GM18507 (cell line): ENCODE data around the gene GPR55.
"Not testable (repeated sequence)": the region's sequence is repeated elsewhere in the genome, so short reads cannot be mapped to it uniquely, and the experiment has no call there.

Source experiments
- DNase-seq: peaks from one replicate; pipeline ENCODE4 v3.0.0; 2011; ENCODE audit warnings: low read depth; ENCODE audit not compliant: insufficient read length; ENCODE audit errors: extremely low spot score
- FAIRE-seq: peaks from 2 replicates; lab custom pipeline; 2011; peaks lifted over from hg19 to GRCh38; lab: Jason Lieb, UNC

The GPR55 gene, protein sequence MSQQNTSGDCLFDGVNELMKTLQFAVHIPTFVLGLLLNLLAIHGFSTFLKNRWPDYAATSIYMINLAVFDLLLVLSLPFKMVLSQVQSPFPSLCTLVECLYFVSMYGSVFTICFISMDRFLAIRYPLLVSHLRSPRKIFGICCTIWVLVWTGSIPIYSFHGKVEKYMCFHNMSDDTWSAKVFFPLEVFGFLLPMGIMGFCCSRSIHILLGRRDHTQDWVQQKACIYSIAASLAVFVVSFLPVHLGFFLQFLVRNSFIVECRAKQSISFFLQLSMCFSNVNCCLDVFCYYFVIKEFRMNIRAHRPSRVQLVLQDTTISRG

DNA sequence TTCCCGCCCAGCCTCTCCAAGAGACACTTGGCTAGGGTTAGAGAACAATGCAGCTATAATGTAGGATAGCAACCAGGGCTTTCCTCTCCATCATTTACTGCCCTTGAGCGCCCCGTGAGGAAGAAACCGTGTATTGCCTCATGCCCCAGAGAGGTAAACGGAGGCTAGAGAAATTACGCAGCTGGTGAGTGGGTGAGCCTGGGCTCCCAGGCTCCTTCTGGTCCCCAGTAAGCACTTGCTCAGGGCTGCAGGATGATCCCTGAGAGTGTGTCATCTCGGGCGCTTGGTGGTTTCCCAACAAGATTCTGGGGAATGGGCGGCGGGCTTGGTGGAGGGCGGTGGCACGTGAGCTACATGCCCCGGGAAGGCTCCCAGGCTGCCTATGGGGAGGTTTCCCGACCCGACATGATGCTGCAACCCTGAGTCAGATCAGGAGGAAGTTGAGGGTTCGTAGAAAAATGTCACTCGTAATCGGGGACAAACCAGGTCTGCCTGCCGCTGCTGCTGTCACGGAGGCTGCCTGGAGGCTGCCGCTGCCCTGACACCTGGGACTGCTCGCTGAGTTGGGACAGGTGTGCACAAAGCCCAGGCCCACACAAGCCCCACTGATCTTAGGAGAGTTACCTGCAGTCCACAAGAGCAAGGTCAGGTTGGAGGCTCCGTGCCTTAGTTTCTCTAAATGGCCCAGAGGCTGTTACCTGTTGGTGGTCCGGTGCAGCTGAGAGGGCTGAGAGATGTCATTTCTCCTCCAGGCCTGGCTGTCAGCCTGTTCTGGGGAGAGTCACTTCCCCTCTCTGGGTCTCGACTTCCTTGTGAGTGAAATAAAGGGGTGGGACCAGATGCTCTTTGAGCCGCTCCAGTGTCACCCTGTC lies at the start of gene GPR55:
GPR55 (minus strand) TSS at position 773 of the 872 bp plus-strand sequence. CDS start 14,280 bp downstream, outside the sequence.
- DNase-seq, result no peak
- FAIRE-seq, result no peak

DNA sequence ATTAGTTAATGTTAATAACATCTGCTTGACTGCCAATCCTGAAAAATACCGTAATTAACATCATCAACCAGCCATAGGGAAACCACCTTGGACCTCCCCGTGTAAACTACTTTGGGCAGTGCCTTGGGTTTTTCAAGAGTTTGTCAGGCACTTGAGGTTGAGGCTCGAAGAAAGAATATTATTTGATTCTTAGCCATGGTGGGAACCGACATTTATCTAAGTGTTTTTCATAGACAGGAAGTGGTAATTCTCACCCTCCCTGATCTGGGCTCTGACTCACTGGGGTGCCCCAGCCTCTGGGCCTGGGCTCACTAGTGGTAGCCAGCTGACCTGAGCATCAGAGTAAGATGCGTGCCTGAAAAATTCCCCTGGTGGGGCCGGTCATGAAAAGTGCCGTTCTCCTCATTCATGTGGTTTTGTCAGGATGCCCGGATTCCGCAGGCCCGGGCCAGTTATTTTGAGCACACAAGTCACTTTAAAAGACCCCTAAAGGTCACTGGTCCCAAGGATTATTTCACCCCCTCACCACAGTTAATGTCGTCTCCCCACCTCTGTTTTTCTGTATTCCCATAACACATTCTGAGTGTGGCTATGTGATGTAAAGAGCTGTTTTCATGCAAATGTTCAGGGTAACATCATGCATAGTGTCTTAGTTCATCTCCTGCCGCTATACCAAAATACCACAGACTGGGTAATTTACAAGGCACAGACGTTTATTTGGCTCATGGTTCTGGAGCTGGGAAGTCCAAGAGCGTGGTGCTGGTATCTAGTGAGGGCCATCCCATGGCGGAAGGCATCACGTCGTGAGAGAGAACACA lies 49.3 kb upstream of the GPR55 start:
- no peak for DNase-seq
- FAIRE-seq, result peak; percentile 100

DNA sequence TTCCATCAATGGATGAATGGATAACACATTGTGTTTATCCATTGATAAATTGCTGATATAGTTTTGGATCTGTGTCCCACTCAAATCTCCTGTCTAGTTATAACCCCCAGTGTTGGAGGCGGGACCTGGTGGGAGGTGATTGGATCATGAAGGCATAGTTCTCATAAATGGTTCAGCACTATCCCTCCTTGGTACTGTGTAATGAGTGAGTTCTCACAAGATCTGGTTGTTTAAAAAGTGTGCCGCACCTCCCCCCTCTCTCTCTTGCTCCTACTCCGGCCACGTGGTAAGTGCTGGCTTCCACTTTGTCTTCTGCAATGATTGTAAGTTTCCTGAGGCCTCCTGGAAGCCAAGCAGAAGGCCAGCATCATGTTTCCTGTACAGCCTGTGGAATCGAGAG lies 47.0 kb upstream of the GPR55 start:
- DNase-seq (no peak), FAIRE-seq (no peak)

DNA sequence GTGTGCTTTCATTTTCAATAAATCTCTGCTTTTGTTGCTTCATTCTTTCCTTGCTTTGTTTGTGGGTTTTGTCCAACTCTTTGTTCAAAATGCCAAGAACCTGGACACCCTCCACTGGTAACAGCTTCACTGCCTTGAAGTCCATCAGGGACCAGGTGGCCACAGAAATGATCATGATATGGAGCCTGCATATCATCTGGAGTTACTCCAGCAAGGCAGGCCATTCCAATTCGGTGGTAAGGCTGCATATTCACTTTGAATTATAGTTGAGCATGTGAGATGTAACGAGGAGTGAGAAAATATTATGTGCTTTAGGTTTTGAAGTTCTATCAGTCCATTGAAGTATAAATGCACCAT lies 44.6 kb upstream of the GPR55 start:
- FAIRE-seq, result no peak
- DNase-seq, result no peak

DNA sequence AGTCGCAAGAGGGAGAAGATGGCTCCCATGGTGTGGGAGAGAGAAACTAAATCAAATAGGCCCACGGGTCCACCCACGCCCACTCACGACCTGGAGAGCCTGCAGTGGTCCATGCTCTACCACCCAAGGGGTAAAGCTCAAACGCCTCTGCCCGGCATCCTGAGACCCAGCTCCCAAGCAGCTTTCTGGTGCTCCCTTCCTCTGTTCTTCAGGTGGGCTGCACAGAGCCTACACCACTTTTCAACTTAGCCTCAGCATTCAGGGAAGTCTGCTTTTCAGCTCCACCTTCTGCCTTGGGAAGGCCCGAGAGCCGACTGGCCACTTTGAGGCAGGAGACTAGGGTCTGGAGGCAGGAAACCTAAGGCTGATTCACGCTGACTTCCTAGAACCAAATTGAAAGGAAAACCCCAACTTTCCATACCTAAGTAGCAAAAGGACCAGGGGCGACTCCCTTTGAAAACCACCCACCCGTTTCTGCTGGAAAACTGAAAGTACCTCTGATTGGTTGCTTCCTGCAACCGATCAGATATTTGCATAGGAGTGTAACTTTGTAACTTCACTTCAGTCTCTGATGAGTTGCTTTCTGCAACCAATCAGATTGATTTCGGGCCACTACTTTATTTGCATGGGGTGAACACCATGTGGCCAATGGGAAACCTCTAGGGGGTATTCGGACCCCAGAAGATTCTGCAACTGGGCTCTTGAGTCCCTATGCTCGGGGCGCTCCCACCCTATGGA lies 44.0 kb upstream of the GPR55 start:
- DNase-seq (no peak), FAIRE-seq (peak; percentile 88)

DNA sequence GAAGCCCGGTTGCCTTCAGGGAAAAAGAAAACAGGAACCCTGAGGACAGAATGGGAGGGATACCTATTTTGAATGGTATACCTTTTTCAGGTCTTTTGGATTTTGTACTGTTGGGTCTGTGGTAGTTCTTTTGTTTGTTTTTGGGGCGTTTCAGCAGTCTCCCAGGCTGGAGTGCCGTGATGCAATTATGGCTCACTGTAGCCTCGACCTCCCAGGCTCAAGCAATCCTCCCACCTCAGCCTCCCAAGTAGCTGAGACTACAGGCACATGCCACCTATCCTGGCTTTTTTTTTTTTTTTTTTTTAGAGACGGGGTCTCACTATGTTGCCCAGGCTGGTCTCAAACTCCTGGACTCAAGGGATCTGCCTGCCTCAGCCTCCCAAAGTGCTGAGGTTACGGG lies 43.3 kb upstream of the GPR55 start:
- FAIRE-seq, DNase-seq: not testable (repeated sequence)

DNA sequence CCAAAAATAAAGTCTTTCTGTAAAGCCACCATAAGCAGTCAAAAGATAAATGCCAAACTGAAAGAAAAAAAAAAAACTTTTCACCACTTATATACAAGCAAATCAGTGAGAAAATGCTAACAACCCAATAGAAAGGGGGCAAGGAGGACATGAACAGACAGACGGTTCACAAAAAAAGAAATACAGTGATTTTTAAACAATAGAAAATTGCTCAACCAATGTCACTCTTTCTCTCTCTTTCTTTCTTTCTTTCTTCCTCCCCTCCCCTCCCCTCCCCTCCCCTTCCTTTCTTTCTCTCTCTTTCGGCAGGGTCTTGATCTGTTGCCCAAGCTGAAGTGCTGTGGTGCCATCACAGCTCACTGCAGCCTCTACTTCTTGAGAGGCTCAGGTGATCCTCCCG lies 42.1 kb upstream of the GPR55 start:
- FAIRE-seq (no peak), DNase-seq (no peak)

DNA sequence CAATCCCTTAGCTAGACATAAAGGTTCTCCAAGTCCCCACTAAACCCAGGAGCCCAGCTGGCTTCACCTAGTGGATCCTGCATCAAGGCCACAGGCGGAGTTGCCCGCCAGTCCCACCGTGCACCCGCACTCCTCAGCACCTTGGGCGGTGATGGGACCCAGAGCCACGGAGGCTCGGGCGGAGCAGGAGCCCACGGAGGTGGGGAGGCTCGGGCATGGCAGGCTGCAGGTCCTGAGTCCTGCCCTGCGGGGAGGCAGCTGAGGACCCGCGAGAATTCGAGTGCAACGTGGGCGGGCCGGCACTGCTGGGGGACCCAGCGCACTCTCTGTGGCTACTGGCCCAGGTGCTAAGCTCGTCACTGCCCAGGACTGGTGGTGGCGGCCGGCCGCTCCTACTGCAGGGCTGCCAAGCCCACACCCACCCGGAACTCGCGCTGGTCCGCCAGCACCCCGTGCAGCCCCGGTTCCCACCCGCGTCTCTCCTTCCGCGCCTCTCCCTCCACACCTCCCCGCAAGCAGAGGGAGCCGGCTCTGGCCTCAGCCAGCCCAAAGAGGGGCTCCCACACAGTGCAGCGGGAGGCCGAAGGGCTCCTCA lies 39.2 kb upstream of the GPR55 start:
- no peak for DNase-seq
- FAIRE-seq, result no peak

DNA sequence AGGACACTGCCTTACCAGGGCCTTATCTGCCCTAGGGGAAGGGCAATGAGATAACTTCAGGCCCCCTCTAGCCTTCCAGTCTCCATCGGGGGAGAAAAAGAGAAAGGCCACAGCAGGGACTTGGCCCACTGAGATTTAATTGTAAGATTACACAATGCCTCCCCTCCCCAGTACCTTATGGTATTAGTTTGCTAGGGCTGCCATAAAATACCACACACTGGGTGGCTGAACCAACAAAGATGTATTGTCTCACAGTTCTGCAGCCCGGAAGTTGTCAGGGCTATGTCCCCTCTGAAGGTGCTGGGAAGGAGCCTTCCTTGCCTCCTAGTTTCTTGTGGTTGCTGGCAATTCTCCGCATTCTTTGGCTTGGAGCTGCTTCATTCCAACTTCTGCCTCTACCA lies 36.0 kb upstream of the GPR55 start:
- DNase-seq, result no peak
- peak; percentile 9 for FAIRE-seq

DNA sequence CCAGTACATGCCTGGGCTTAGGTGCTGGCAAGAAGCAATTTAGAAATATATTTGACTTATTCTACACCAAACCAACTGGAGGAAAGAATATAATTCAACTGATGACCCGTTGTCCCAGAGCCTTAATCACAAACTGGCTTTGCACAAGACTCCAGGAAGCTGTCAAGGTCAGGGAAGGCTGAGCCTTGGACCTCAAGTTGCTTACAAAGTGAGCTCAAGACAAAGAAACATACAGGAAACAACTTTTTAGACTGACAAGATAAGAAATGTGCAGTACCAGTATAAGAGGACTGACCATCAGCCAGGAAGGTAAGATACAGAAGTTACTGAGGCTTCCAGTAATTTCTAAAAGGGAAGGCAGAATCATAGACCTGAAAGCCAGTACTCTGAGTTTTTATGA lies 35.0 kb upstream of the GPR55 start:
- no peak for DNase-seq
- no peak for FAIRE-seq

DNA sequence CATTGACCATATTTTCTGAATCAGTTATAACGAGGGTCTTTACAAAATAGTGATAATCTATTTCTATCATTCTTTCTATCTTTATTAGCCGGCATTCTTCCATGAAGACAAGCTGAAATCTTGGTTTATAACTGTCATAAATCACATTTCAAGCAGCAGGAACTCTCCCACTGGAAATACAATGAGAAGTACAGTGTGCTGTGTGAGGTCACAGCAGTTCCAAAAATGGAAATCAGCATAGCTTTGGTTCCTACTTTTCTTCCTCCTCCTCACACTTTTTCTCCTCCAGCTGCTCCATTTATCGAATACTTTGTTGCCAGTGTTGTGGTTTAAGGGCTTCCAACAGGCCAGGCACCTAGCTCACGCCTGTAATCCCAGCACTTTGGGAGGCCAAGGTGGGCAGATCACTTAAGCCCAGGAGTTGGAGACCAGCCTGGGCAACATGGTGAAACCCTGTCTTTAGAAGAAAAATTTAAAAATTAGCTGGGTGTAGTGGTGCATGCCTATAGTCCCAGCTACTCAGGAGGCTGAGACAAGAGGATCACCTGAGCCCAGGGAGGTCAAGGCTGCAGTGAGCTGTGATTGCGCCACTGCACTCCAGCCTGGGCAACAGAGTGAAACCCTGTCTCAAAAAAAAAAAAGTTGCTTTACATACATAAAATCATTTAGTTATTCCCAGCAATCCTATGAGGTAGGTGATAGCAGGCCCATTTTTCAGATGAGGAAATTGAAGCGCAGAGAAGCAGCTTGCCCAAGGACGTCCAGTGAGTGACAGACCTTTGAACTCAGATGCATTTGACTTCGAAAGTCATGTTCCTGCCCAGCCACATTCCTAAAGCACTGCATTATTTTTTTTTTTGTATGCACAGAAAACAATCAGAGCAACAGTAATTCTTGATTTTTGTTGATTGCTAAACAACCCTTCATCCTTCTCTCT lies 34.0 kb upstream of the GPR55 start:
- FAIRE-seq, result peak; percentile 54
- DNase-seq, result no peak

DNA sequence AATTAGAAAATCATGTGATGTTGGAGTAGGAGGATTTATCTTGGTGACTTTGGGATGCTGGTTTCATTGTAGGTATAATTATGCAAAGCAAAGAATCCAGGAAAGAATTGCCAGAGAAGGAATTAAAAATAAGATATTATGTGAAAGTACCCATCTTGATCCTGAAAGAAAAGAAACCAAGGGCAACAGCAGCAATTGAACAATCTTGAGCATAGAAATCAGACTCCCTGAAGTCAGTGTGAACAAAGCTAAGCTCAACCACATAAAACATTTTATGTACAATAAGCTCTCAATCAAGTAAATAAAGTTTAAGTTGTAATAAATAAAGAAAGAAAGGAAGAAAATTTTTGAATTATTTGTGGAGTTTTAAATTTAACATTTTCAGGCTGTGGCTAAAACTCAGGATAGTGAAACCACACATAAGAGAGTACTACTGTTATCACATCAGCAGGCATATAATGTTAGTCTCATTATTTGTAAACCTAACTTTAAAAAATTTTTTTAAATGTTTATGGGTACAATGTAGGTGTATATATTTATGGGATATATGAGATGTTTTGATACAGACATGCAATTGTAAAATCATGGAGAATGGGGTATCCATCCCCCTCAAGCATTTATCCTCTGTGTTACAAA lies 32.8 kb upstream of the GPR55 start:
- FAIRE-seq (peak; percentile 60), DNase-seq (no peak)

DNA sequence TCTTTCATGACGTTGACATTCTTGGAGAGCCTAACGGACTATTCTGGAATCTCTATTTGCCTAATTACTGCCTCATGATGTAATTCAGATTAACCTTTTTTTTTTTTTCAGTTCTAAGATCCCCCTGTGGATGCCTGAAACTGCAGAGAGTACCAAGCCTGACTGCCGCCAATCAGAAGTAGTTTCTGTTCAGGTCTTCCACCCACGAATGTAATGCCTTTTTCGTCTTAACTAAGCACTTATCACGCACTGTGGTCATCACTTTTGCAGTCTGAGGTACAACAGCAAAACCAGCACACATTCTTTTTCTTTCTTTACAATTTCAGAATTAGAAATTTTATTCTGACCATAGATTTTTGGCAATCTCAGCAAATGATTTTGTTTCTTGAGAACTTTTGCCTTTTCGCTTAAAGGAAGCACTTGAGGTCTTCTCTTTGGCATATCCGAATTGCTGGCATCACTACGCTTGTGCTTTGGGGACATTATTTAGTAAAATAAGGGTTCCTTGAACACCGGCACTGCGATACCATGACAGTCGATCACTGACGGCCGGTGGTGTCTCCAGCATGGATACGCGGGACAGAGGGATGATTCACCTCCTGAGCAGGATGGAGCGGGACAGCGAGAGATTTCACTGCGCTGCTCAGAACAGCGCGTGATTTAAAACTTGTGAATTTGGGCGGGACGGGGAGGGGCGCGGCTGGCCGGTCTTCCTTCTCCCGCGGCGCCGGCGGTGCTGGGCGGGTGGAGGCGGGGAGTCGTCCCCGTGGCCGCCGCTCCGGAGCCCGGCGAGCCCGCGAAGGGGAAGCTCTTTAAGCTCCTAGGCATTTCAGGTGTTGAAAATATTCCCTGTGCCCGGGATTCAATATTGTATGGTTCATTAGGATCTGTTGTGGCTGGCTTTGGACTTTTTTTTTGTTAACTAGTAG lies 32.0 kb upstream of the GPR55 start:
- FAIRE-seq, result peak; percentile 99
- DNase-seq, result no peak

DNA sequence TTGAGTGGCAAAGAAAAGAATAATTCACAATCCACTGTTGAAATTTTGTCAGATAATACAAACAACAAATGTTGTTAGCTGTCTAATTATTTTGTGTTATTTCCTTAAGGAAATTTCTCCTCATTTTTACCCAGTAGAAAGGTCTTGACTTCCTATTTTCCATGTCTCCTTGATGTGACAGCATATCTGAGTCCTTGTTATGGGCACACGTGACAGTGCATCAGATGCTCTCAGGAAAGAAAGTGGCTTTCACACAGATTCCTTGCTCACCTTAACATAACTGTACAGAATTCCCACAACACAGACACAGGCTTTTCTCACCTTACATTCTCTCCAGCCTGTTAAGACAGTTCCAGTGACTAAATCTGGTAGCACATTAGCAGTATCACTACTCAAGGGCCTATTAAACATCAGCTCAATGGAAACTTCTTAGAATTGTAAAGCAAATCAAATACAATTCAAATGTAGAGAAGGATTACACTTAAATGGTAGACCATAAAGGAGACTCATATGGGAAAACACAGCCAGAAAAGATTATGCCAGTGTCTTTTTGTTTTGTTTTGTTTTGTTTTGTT lies 30.2 kb upstream of the GPR55 start:
- DNase-seq (no peak), FAIRE-seq (peak; percentile 59)

DNA sequence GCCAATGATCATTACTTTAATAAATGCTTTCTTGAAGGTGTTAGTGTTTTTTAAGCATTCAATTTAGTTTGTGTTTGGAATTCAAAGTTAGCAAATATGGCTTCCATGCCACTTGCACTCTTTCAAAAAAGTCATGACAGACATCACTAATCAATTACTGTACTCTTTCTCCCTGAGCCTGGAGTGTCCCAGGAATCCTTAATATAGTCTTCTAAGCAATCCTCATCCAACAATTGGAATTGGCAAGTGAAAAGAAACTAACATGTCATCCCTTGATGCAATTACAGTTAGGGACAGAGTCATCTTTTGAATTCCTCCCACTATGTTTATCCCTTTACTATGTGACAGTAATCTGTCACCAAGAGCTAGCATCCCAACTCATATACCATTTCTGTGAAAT lies 29.7 kb upstream of the GPR55 start:
- FAIRE-seq, result peak; percentile 15

DNA sequence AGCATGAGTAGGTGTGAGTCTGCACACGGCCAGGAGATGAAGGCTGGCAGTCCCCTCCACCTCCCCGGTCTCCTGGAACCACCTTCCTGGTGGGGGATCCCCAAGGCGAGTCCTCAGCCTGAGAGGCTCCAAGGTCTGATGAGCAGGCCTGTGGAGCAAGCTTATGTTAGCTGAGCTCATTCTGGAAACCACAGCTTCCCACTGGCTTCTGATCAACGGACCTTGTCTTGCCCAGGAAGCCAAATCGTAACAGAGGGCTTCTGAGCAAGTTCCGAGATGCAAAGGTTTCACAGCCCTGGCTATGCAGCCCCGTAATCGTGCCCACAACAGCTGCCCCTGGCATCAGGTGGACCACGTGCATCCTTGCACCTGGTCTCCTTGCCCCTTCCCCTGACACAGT lies 28.8 kb upstream of the GPR55 start:
- DNase-seq (no peak), FAIRE-seq (peak; percentile 95)

More for the DNA sequence above, 29.7 kb upstream of the GPR55 start:
- DNase-seq, result no peak
